IMR-90 (cell line): Measurements from ENCODE around the gene SLAMF1. TPM values are rescaled to one million over a fixed set of nuclear protein-coding genes. Genes with fewer than 3 reads are reported as not detected.

Experiments used
- ATAC-seq: fragments of 200-7000 bp; cut with Tn5 transposase; 2 replicates; pipeline ENCODE4 v1.9.1; 2020; ENCODE audit warnings: low read depth, mild to moderate bottlenecking, moderate library complexity
- BruUV-seq: library from RNA; stranded (reverse); fragments of 400-500 nt; replicated peaks from 2 replicates; lab custom pipeline; 2021; lab: Mats Ljungman, UMichigan
- CTCF ChIA-PET: fragments of 300-600 bp; formaldehyde crosslinking; extraction: SDS; loops from one replicate; lab custom pipeline; 2021; ENCODE audit warnings: antibody characterized with exemption; lab: Yijun Ruan, JAX
- POLR2A ChIA-PET: fragments of 300-600 bp; sonication (Branson Sonifier 250); formaldehyde crosslinking; loops from one replicate; lab custom pipeline; 2022; ENCODE audit warnings: antibody characterized with exemption; ENCODE audit not compliant: unreplicated experiment; lab: Charles Lee
- DNase-seq: peaks from one replicate; pipeline ENCODE4 v3.0.0; 2013
- H2AFZ ChIP-seq: replicated peaks from 2 replicates; pipeline ENCODE3; 2013; ENCODE audit warnings: low read length, mild to moderate bottlenecking; ENCODE audit not compliant: poor library complexity
- H2AK5ac ChIP-seq: 2 replicates; pipeline ENCODE4 v1.6.1; 2013; ENCODE audit warnings: low read depth, low read length, inconsistent platforms
- H2AK9ac ChIP-seq: replicated peaks from 2 replicates; pipeline ENCODE3; 2013; ENCODE audit warnings: mild to moderate bottlenecking, low read depth, low read length, moderate library complexity; ENCODE audit not compliant: poor library complexity
- H2BK120ac ChIP-seq: 2 replicates; pipeline ENCODE4 v1.6.1; 2013; ENCODE audit warnings: low read depth, low read length, inconsistent platforms
- H2BK15ac ChIP-seq: 3 replicates; pipeline ENCODE4 v1.6.1; 2013; ENCODE audit warnings: low read depth, low read length, inconsistent platforms
- H2BK20ac ChIP-seq: 2 replicates; pipeline ENCODE4 v1.6.1; 2013; ENCODE audit warnings: low read depth, mild to moderate bottlenecking, inconsistent platforms, low read length, moderate library complexity
- H2BK5ac ChIP-seq: 2 replicates; pipeline ENCODE4 v1.6.1; 2013; ENCODE audit warnings: mild to moderate bottlenecking, low read depth, low read length, inconsistent platforms; ENCODE audit not compliant: poor library complexity, severe bottlenecking
- H3K14ac ChIP-seq: replicated peaks from 2 replicates; pipeline ENCODE4 v1.6.1; 2013; ENCODE audit warnings: low read depth, low read length, inconsistent platforms
- H3K18ac ChIP-seq: 2 replicates; pipeline ENCODE4 v1.6.1; 2013; ENCODE audit warnings: low read depth, low read length, control low read depth
- H3K23ac ChIP-seq: 2 replicates; pipeline ENCODE4 v1.6.1; 2013; ENCODE audit warnings: low read depth, low read length, inconsistent platforms
- H3K27ac ChIP-seq: 2 replicates; pipeline ENCODE4 v1.5.1; 2013; ENCODE audit warnings: mild to moderate bottlenecking, control low read depth, low read length; ENCODE audit not compliant: insufficient read depth
- H3K27me3 ChIP-seq: 2 replicates; pipeline ENCODE4 v1.6.1; 2013; ENCODE audit warnings: low read length; ENCODE audit not compliant: control insufficient read depth, insufficient read depth
- H3K36me3 ChIP-seq: 2 replicates; pipeline ENCODE4 v1.6.1; 2013; ENCODE audit warnings: low read length, mixed read lengths; ENCODE audit not compliant: control insufficient read depth, insufficient read depth
- H3K4ac ChIP-seq: 2 replicates; pipeline ENCODE4 v1.6.1; 2013; ENCODE audit warnings: low read depth, low read length, inconsistent platforms
- H3K4me1 ChIP-seq: 2 replicates; pipeline ENCODE4 v1.6.1; 2013; ENCODE audit warnings: low read length, mixed read lengths; ENCODE audit not compliant: control insufficient read depth, insufficient read depth
- H3K4me2 ChIP-seq: 2 replicates; pipeline ENCODE4 v1.6.1; 2013; ENCODE audit warnings: low read depth, mild to moderate bottlenecking, control low read depth, low read length, moderate library complexity
- H3K4me3 ChIP-seq: 2 replicates; pipeline ENCODE4 v1.5.1; 2013; ENCODE audit warnings: low read depth, mild to moderate bottlenecking, control low read depth, low read length, moderate library complexity; ENCODE audit not compliant: insufficient read depth
- H3K56ac ChIP-seq: 2 replicates; pipeline ENCODE4 v1.6.1; 2013; ENCODE audit warnings: low read length, inconsistent platforms; ENCODE audit not compliant: insufficient read depth; ENCODE audit errors: extremely low read depth
- H3K79me1 ChIP-seq, 2 experiments: 2 replicates each; pipeline ENCODE4 v1.6.1; 2013; ENCODE audit warnings: low read length in 2 of 2, inconsistent platforms in 1 of 2, low read depth in 1 of 2
- H3K9ac ChIP-seq: 2 replicates; pipeline ENCODE4 v1.6.1; 2013; ENCODE audit warnings: low read depth, low read length, control low read depth
- H3K9me1 ChIP-seq: 2 replicates; pipeline ENCODE4 v1.6.1; 2013; ENCODE audit warnings: low read length, inconsistent platforms; ENCODE audit not compliant: insufficient read depth
- H3K9me3 ChIP-seq: 2 replicates; pipeline ENCODE4 v1.6.1; 2013; ENCODE audit warnings: low read length; ENCODE audit not compliant: control insufficient read depth, insufficient read depth
- H4K20me1 ChIP-seq: 2 replicates; pipeline ENCODE4 v1.6.1; 2013; ENCODE audit warnings: low read length, inconsistent platforms; ENCODE audit not compliant: insufficient read depth
- H4K5ac ChIP-seq: 2 replicates; pipeline ENCODE4 v1.6.1; 2013; ENCODE audit warnings: mild to moderate bottlenecking, low read depth, low read length, control low read depth
- H4K8ac ChIP-seq, 2 experiments: 2 replicates each; pipeline ENCODE4 v1.6.1; 2013; ENCODE audit warnings: low read depth in 2 of 2, low read length in 2 of 2, control low read depth in 1 of 2, inconsistent platforms in 1 of 2
- H4K91ac ChIP-seq: 2 replicates; pipeline ENCODE4 v1.6.1; 2013; ENCODE audit warnings: low read depth, low read length, inconsistent platforms; ENCODE audit not compliant: insufficient read depth
- BHLHE40 ChIP-seq: fragments of 150-350 bp; IDR thresholded peaks from 2 replicates; pipeline ENCODE4 v1.6.1; 2016; ENCODE audit warnings: mild to moderate bottlenecking, low read depth, low read length
- CTCF ChIP-seq: conservative IDR thresholded peaks from 2 replicates; pipeline ENCODE4 v1.5.1; 2012; ENCODE audit warnings: mild to moderate bottlenecking, low read depth, low read length, improper control_type of control experiment
- FOS ChIP-seq: fragments of 150-350 bp; IDR thresholded peaks from 2 replicates; pipeline ENCODE4 v1.6.1; 2016; ENCODE audit warnings: low read depth, low read length
- MXI1 ChIP-seq: IDR thresholded peaks from 2 replicates; pipeline ENCODE4 v1.6.1; 2012; ENCODE audit warnings: low read depth, mild to moderate bottlenecking, low read length, moderate library complexity, borderline replicate concordance
- RAD21 ChIP-seq: IDR thresholded peaks from 2 replicates; pipeline ENCODE4 v1.6.1; 2012; ENCODE audit warnings: low read length, improper control_type of control experiment
- RCOR1 ChIP-seq: IDR thresholded peaks from 2 replicates; pipeline ENCODE4 v1.6.1; 2012; ENCODE audit warnings: mild to moderate bottlenecking, low read length, improper control_type of control experiment; ENCODE audit not compliant: insufficient replicate concordance
- USF2 ChIP-seq: fragments of 150-350 bp; IDR thresholded peaks from 2 replicates; pipeline ENCODE4 v1.6.1; 2017; ENCODE audit warnings: mild to moderate bottlenecking, antibody characterized with exemption, low read length, low read depth
- WGBS, 2 experiments: methylation state at CpG; one replicate each; pipeline versions ENCODE4 v1.1.5 to v1.1.7; 2013; ENCODE audit warnings: missing lambda C conversion rate in 2 of 2; ENCODE audit not compliant: insufficient read length in 1 of 2; ENCODE audit errors: extremely low coverage in 2 of 2; 5-methylcytosine and 5-hydroxymethylcytosine counted together
- dilution Hi-C: fragments of 300-500 bp; cut with HindIII; formaldehyde crosslinking; loops from one replicate; pipeline ENCODE4 v1.14.3; 2018; ENCODE audit warnings: low sequenced_read_pairs; ENCODE audit not compliant: unreplicated experiment
- in situ Hi-C: fragments of 300-500 bp; cut with MboI; formaldehyde crosslinking; loops from 3 replicates; pipeline ENCODE4 v1.14.3; 2019; ENCODE audit warnings: low sequenced_read_pairs, inconsistent platforms, mixed read lengths
- intact Hi-C: fragments of 100-400 bp; cut with micrococcal nuclease; formaldehyde crosslinking; loops from 2 replicates; pipeline ENCODE4 v1.10.0; 2022
- polyA plus RNA-seq, 3 experiments: library from polyadenylated mRNA; depleted of rRNA; stranded (reverse); fragments of >200 nt; gene quantifications; 2 replicates each; pipeline ENCODE4 v1.2.3, GENCODE V29; 2012; ENCODE audit warnings: low replicate concordance in 1 of 3
- total RNA-seq: library from RNA; depleted of rRNA; stranded (reverse); fragments of >200 nt; gene quantifications from 2 replicates; pipeline ENCODE4 v1.2.3, GENCODE V29; 2012

SLAMF1 gene
- total and polyA plus RNA-seq, 2 of the 4 experiments (the other 2 are of a cell fraction) = not detected

DNA sequence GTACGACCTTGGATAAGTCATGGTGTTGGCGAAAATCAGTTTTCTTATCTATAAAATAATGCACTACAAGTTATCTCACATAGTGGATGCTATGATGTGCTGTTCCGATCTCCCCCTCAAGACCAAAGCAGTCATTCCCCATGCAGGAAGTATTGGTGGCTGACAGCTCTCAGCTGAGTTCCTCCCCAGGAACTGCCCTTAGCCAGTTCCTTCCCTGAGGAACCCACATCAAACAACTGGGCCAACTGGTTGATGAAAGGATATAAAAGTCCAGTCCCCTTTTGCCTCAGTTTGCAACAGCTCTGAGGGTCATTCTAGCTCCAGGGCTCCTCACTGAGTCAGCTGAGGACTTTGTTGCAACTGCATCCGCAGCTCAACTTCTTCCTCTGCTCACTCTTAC, 16.1 kb upstream of the SLAMF1 start:
- intact Hi-C loops (no loop called here), dilution Hi-C loops (no loop called here), in situ Hi-C loops (no loop called here)
- ATAC-seq (no peak), DNase-seq (no peak)
- BruUV-seq = no TSS peak
- H2BK120ac ChIP-seq = no peak overlapping the region
- TF ChIP-seq CTCF (no peak), BHLHE40 (no peak), MXI1 (no peak), RAD21 (no peak), RCOR1 (no peak), USF2 (no peak), FOS (no peak)
- no peaks in the 10 kb centered on the region for H3K79me1 ChIP-seq
- CTCF ChIA-PET = interaction anchor here (0.6 to 0.8 kb wide), 2 partner anchors 13 to 17 kb away, joined by 3 read pairs; no protein-coding TSS in a partner anchor
- H3K4me1 ChIP-seq = no peaks in the 10 kb centered on the region
- H3K27ac ChIP-seq = no peak overlapping the region
- H2BK5ac ChIP-seq = no peak overlapping the region
- POLR2A ChIA-PET = no interaction called here
- no peaks in the 10 kb centered on the region for H3K9me3 ChIP-seq
- no peak overlapping the region for H4K5ac ChIP-seq
- H3K56ac ChIP-seq = no peak overlapping the region
- H3K4me2 ChIP-seq = no peak overlapping the region
- no peak overlapping the region for H3K9ac ChIP-seq
- no peaks in the 10 kb centered on the region for H3K9me1 ChIP-seq
- H3K23ac ChIP-seq = no peak overlapping the region
- H2BK20ac ChIP-seq = no peak overlapping the region
- H2AK9ac ChIP-seq = no peak overlapping the region
- no peak overlapping the region for H3K18ac ChIP-seq
- H3K27me3 ChIP-seq = no peaks in the 10 kb centered on the region
- no peak overlapping the region for H4K8ac ChIP-seq
- H2AFZ ChIP-seq = no peak overlapping the region
- H2BK15ac ChIP-seq = no peak overlapping the region
- no peak overlapping the region for H3K4ac ChIP-seq
- no peaks in the 10 kb centered on the region for H4K20me1 ChIP-seq
- no peak overlapping the region for H4K91ac ChIP-seq
- no CpG with 5 or more reads among the region's 4 CpGs for WGBS, 2 experiments
- H3K14ac ChIP-seq = no peak overlapping the region
- no peak overlapping the region for H3K4me3 ChIP-seq
- no peak overlapping the region for H2AK5ac ChIP-seq
- no peaks in the 10 kb centered on the region for H3K36me3 ChIP-seq
